NT2/D1 (cell line): ENCODE results near the gene ODAD2.

ENCODE experiments used
- DNase-seq: peaks from one replicate; pipeline ENCODE4 v3.0.0-alpha.2; 2011; ENCODE audit warnings: low read depth, low spot score
- H3K27me3 ChIP-seq: 2 replicates; pipeline ENCODE4 v1.6.0; 2011; ENCODE audit warnings: mild to moderate bottlenecking; ENCODE audit not compliant: insufficient read length, insufficient read depth
- H3K36me3 ChIP-seq: 2 replicates; pipeline ENCODE4 v1.6.1; 2011; ENCODE audit warnings: mild to moderate bottlenecking, low read length, mixed read lengths; ENCODE audit not compliant: insufficient read depth, insufficient read length
- H3K4me1 ChIP-seq: 2 replicates; pipeline ENCODE4 v1.5.1; 2011; ENCODE audit not compliant: insufficient read depth, insufficient read length
- H3K4me3 ChIP-seq: 2 replicates; pipeline ENCODE4 v1.5.1; 2011; ENCODE audit warnings: low read depth; ENCODE audit not compliant: insufficient read length
- H3K9ac ChIP-seq: 2 replicates; pipeline ENCODE4 v1.6.0; 2011; ENCODE audit warnings: low read depth; ENCODE audit not compliant: insufficient read length
- H3K9me3 ChIP-seq: 2 replicates; pipeline ENCODE4 v1.5.1; 2011; ENCODE audit warnings: mild to moderate bottlenecking, low read length; ENCODE audit not compliant: insufficient read depth
- SUZ12 ChIP-seq: IDR thresholded peaks from 2 replicates; pipeline ENCODE4 v1.6.1; 2011; ENCODE audit not compliant: insufficient read length, insufficient read depth; ENCODE audit errors: extremely low read depth
- YY1 ChIP-seq: IDR thresholded peaks from 2 replicates; pipeline ENCODE4 v1.6.1; 2011; ENCODE audit not compliant: insufficient read length, insufficient read depth
- ZNF274 ChIP-seq: IDR thresholded peaks from 2 replicates; pipeline ENCODE4 v1.6.1; 2011; ENCODE audit warnings: mild to moderate bottlenecking, low read depth, low read length

ODAD2 gene

DNA sequence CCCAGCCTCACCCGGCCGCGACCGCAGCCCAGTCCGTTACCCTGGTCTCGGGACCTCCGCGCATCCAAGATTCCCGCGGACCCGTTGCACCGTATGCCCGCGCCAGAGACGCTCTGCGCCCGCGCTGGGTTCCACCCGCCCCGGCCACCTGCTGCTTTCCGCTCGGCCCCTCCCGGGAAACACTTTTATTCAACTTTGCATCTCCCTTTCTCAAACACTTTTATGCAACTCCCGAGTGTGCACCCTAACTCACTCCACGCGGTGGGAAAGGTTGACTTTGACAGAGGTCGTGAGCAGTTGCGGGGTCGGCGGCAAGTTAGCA lies at the start of gene ODAD2:
Gene ODAD2 (minus strand): TSS at position 126 of the 322 bp plus-strand sequence. CDS start 3,937 bp downstream, outside the sequence.
- peak within 1 kb of the TSS; percentile 76 for H3K4me3 ChIP-seq
- peaks cover 31% of the 10 kb centered on the region for H3K27me3 ChIP-seq
- H3K4me1 ChIP-seq = no peaks in the 10 kb centered on the region
- peak within 1 kb of the TSS; percentile 84 for H3K9ac ChIP-seq
- no peaks in the 10 kb centered on the region for H3K36me3 ChIP-seq
- H3K9me3 ChIP-seq = no peaks in the 10 kb centered on the region
- TF ChIP-seq YY1 = no peak
- TF ChIP-seq SUZ12 = no peak
- no peak for TF ChIP-seq ZNF274
- peak; percentile 8 for DNase-seq

- Histone ChIP-seq H3K4me3 (no peak overlapping the region), H3K9ac (no peak overlapping the region), H3K4me1 (no peaks in the 10 kb centered on the region), H3K36me3 (no peaks in the 10 kb centered on the region), H3K27me3 (no peaks in the 10 kb centered on the region), H3K9me3 (no peaks in the 10 kb centered on the region)
- TF ChIP-seq YY1 (no peak), SUZ12 (no peak), ZNF274 (no peak)
- DNase-seq = no peak
Measured at GRCh38 chr10:28047061-28047460, 48.2 kb upstream of the ODAD2 start.

DNA sequence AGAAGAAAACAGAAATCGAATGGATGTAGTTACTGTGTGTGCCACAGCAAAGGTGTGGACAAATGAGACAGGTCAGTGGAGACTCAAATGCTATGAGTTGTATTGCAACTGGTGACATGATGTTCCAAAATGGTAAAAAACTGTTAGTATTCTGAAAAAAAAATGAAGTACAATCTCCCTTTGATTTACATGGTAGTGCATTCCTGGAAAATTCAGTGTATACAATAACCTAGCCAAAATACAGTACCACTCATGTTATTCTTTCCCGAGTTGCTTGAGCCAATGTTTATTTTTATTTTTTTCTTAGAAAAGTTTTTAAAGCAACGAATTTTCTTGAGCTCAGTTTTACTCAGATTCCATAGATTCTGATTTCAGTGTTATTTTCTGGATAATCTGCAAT lies 47.7 kb upstream of the ODAD2 start:
- no peak overlapping the region for H3K4me3 ChIP-seq
- H3K27me3 ChIP-seq = no peaks in the 10 kb centered on the region
- no peaks in the 10 kb centered on the region for H3K4me1 ChIP-seq
- no peaks in the 10 kb centered on the region for H3K9me3 ChIP-seq
- H3K36me3 ChIP-seq = no peaks in the 10 kb centered on the region
- no peak for TF ChIP-seq SUZ12
- TF ChIP-seq ZNF274 = no peak
- no peak for TF ChIP-seq YY1
- no peak for DNase-seq
- H3K9ac ChIP-seq = no peak overlapping the region

DNA sequence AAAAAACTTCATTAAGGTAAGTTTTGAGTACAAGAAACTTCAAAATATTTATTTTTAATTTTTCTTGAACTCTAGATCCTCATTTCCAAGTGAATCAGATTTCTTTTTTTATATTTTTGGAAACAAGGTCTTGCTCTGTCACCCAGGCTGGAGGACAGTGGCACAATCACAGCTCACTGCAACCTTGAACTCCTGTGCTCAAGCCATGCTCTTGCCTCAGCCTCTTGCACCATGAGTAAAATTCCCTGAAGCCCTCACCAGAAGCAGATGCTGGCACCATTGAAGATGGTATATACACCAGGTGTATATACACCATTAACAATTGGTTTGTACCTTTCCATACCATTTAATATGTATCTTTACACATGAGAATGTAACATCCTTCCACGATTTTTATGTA lies 45.1 kb upstream of the ODAD2 start:
- DNase-seq = no peak
- H3K4me1 ChIP-seq = no peaks in the 10 kb centered on the region
- H3K27me3 ChIP-seq = no peaks in the 10 kb centered on the region
- no peaks in the 10 kb centered on the region for H3K36me3 ChIP-seq
- H3K9ac ChIP-seq = no peak overlapping the region
- no peaks in the 10 kb centered on the region for H3K9me3 ChIP-seq
- no peak overlapping the region for H3K4me3 ChIP-seq
- TF ChIP-seq ZNF274 (no peak), SUZ12 (no peak), YY1 (no peak)

DNA sequence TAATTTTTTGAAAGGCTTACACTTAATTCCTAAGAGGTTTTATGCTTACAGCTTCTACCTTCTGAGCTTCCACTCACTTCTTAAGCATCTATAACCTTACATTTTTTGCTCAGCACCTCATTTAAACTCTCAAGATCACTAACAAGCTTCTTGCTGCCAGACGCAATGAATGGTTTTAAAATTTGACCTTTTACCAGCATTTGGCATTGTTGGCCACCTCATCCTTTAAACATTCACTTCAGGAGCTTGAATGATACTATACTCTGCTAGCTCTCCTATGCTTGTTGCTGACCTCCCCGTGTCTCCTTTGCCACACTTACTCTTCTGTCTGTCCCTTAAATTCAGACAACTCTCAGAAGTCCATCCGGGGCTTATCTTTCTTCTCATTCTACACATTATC lies 37.7 kb upstream of the ODAD2 start:
- H3K9me3 ChIP-seq = no peaks in the 10 kb centered on the region
- no peaks in the 10 kb centered on the region for H3K36me3 ChIP-seq
- H3K4me3 ChIP-seq = no peak overlapping the region
- no peak for TF ChIP-seq ZNF274
- no peak for TF ChIP-seq SUZ12
- no peak for TF ChIP-seq YY1
- no peak for DNase-seq
- no peaks in the 10 kb centered on the region for H3K27me3 ChIP-seq
- no peaks in the 10 kb centered on the region for H3K4me1 ChIP-seq
- no peak overlapping the region for H3K9ac ChIP-seq

- DNase-seq = no peak
Measured at GRCh38 chr10:28020993-28021982, 22.4 kb upstream of the ODAD2 start.

GRCh38 chr10:28020080-28020860 lies 21.4 kb upstream of the ODAD2 start:
- H3K36me3 ChIP-seq = no peaks in the 10 kb centered on the region
- no peak for TF ChIP-seq YY1
- TF ChIP-seq SUZ12 = no peak
- no peak for TF ChIP-seq ZNF274
- no peak overlapping the region for H3K4me3 ChIP-seq

More at GRCh38 chr10:28020993-28021982, 22.4 kb upstream of the ODAD2 start:
- Histone ChIP-seq H3K36me3 (no peaks in the 10 kb centered on the region), H3K27me3 (no peaks in the 10 kb centered on the region), H3K9me3 (no peaks in the 10 kb centered on the region), H3K9ac (no peak overlapping the region), H3K4me3 (no peak overlapping the region), H3K4me1 (no peaks in the 10 kb centered on the region)
- TF ChIP-seq SUZ12 = no peak
- no peak for TF ChIP-seq ZNF274
- TF ChIP-seq YY1 = no peak

More at GRCh38 chr10:28020080-28020860, 21.4 kb upstream of the ODAD2 start:
- Histone ChIP-seq H3K4me1 (no peaks in the 10 kb centered on the region), H3K27me3 (no peaks in the 10 kb centered on the region), H3K9ac (no peak overlapping the region), H3K9me3 (no peaks in the 10 kb centered on the region)
- DNase-seq = no peak
